ENCODE measurements around the gene HOXC11.

Gene HOXC11

GRCh38 chr12:53959314-53959713, 13.6 kb upstream of the HOXC11 start:
- DNase-seq = no peak

GRCh38 chr12:53960187-53961024, 12.5 kb upstream of the HOXC11 start:
- no peak for DNase-seq

DNA sequence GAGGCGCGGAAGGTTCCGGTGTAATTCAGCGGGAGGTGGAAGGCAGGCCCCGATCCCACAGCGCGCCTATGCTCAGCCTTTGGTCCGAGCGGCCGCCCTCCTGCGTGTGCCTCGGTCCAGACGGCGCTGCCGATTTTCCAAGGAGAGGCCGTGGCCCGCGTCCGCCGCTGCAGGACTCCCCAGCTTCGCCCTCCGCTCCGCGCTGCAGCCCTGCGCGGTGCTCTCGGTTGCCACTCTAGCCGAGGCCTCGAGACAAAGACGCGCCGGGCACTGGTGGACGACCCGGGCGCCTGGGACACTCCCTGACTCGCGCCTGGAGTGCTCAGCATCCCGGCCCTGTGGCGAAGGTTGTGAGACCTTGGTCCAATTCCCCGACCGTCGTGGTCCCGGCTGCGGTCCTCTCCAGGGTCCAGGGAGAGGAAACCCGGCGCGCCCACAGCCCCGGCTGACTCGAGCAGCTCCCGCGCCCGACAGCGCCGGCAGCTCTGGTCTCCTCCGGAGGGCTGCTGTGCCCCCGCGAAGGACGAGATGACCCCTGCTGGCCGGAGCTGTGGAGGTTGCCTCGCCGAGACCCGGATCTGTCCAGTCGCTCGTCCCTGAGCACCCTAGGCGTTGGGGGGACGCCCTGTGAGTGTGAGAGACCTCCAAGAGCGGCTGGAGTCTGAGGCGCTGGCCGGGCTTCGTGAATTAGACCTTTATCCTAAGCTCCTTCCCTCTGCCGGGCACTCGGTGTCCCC, 11.7 kb upstream of the HOXC11 start:
- DNase-seq = no peak

- DNase-seq = no peak
Measured at GRCh38 chr12:53963005-53963404, 9.9 kb upstream of the HOXC11 start.

GRCh38 chr12:53963434-53964314, 9.3 kb upstream of the HOXC11 start:
- DNase-seq = no peak

DNA sequence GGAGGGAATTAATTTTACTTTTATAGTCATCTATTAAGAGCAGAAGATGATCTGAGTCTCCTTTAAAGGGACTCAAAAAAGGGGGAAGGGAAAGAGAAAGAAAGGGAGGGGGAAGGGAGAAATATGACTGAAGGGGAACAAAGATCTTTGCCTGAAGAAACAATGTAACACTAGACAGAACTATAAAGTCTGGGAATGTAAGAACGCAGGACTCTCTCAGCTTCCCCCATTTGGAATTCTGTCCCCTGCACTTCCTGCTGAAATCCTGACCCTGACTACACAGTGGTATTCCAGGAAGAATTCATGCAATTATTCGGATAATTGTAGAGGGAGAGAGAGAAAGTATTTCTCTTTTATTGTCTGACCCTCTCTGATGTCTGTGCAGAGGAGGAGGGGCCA, 8.6 kb upstream of the HOXC11 start:
- no peak for DNase-seq

DNA sequence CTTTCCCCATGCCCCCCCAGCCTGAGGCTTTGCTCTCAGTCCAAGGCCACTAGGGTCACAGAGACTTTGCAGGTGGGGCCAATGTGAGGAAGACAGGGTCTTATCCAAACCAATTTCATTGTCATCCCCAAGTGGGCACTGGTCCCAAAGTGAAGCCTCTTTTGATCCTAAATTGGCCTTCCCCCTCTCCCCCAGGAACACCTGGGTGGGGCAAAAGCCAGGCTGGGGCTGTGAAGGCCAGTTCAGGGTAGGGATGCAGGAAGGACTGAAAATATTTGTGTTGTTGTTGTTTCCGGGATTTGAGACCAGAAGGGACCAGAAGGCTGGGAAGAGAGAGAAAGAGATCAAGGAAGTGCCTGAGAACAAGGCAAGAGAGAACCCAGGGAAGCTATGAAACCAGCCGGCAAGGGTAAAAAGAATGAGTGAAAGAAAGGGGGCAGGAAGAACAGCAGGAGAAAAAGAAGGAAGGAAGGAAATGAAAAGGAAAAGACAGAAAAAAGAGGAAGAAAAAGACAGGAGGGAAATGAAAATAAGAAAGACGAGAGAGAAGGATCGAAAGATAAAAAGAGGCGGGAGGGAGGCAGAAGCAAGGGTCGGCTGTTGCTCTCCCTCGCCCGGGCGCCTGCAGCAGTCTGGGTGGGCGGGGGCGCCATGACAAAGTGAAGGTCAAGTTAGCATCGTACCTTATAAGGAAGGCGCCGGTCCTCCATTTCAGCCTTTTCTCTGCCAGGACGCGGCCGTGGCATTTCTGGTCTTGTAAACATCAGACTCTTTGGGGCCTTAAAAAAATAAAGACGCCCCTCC, 7.4 kb upstream of the HOXC11 start:
- no peak for DNase-seq

- DNase-seq = no peak
Measured at GRCh38 chr12:53966085-53966384, 6.9 kb upstream of the HOXC11 start.

- no peak for DNase-seq
Measured at GRCh38 chr12:53966385-53967133, 6.4 kb upstream of the HOXC11 start.

DNA sequence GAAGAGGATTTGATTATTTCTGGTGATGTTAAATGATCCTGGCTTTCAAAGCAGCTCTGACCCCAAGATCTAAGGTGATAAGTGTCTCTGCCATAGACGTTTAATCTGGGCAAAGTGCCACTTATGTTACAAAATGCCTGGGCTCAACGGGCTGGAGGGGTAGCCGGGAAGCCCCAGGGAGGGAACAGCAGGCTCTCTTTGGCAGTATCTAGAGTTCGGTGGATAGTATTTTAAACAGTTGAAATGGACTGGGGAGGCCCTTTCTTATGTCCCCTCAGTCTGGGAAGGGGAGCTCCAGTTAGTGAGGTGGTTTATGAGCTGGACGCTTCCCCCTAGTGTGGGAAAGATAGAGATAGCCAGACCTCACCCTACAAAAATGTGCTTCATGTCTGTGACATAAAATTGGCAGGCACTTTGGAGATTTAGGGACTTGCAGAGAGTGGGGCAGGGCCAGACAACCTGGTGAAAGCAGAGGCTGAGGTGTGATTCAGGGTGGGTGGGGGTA, 5.5 kb upstream of the HOXC11 start:
- no peak for DNase-seq

- no peak for DNase-seq
Measured at GRCh38 chr12:53968214-53969127, 4.5 kb upstream of the HOXC11 start.

GRCh38 chr12:53969588-53970259, 3.2 kb upstream of the HOXC11 start:
- no peak for DNase-seq

DNA sequence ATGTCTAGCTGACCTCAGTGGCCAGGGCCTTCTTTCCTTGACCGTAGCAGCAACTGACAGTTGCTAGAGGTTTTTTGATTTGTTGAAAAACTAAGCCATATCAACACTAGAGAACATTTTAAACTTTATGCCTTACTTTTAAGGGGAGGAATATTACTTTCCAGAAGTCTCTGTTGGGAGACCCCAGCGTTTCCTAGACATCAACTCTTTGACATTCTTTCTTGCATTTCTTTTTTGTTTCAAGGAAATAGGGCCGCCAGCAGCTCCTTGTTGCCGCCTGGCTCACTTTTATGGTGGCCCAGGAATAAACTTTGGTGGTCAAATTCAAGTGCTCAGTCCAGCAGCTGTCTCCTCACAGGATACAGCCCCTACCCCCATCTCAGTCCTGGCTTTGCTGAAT, 2.5 kb upstream of the HOXC11 start:
- no peak for DNase-seq

GRCh38 chr12:53971129-53971528, 1.8 kb upstream of the HOXC11 start:
- DNase-seq = no peak

GRCh38 chr12:53971686-53972085, 1.2 kb upstream of the HOXC11 start:
- no peak for DNase-seq

- no peak for DNase-seq
Measured at GRCh38 chr12:53972152-53972702, 699 bp upstream of the HOXC11 start.

- DNase-seq = no peak
Measured at GRCh38 chr12:53973236-53974042, 513 bp downstream of the HOXC11 start.

Data from activated CD4-positive, alpha-beta T cell treated with anti-CD3 and anti-CD28 coated beads, Interleukin-2, amount 50 U/mL, for 16 hours (primary cell).